IMR-90 (cell line): Measurements from ENCODE around the gene PAPSS2. TPM values are rescaled to one million over a fixed set of nuclear protein-coding genes. Genes with fewer than 3 reads are reported as not detected.

Source experiments
- ATAC-seq: fragments of 200-7000 bp; cut with Tn5 transposase; 2 replicates; pipeline ENCODE4 v1.9.1; 2020; ENCODE audit warnings: low read depth, mild to moderate bottlenecking, moderate library complexity
- BruUV-seq: library from RNA; stranded (reverse); fragments of 400-500 nt; replicated peaks from 2 replicates; lab custom pipeline; 2021; lab: Mats Ljungman, UMichigan
- CTCF ChIA-PET: fragments of 300-600 bp; formaldehyde crosslinking; extraction: SDS; loops from one replicate; lab custom pipeline; 2021; ENCODE audit warnings: antibody characterized with exemption; lab: Yijun Ruan, JAX
- POLR2A ChIA-PET: fragments of 300-600 bp; sonication (Branson Sonifier 250); formaldehyde crosslinking; loops from one replicate; lab custom pipeline; 2022; ENCODE audit warnings: antibody characterized with exemption; ENCODE audit not compliant: unreplicated experiment; lab: Charles Lee
- DNase-seq: peaks from one replicate; pipeline ENCODE4 v3.0.0; 2013
- H2AFZ ChIP-seq: replicated peaks from 2 replicates; pipeline ENCODE3; 2013; ENCODE audit warnings: low read length, mild to moderate bottlenecking; ENCODE audit not compliant: poor library complexity
- H2AK5ac ChIP-seq: 2 replicates; pipeline ENCODE4 v1.6.1; 2013; ENCODE audit warnings: low read depth, low read length, inconsistent platforms
- H2AK9ac ChIP-seq: replicated peaks from 2 replicates; pipeline ENCODE3; 2013; ENCODE audit warnings: mild to moderate bottlenecking, low read depth, low read length, moderate library complexity; ENCODE audit not compliant: poor library complexity
- H2BK120ac ChIP-seq: 2 replicates; pipeline ENCODE4 v1.6.1; 2013; ENCODE audit warnings: low read depth, low read length, inconsistent platforms
- H2BK15ac ChIP-seq: 3 replicates; pipeline ENCODE4 v1.6.1; 2013; ENCODE audit warnings: low read depth, low read length, inconsistent platforms
- H2BK20ac ChIP-seq: 2 replicates; pipeline ENCODE4 v1.6.1; 2013; ENCODE audit warnings: low read depth, mild to moderate bottlenecking, inconsistent platforms, low read length, moderate library complexity
- H2BK5ac ChIP-seq: 2 replicates; pipeline ENCODE4 v1.6.1; 2013; ENCODE audit warnings: mild to moderate bottlenecking, low read depth, low read length, inconsistent platforms; ENCODE audit not compliant: poor library complexity, severe bottlenecking
- H3K14ac ChIP-seq: replicated peaks from 2 replicates; pipeline ENCODE4 v1.6.1; 2013; ENCODE audit warnings: low read depth, low read length, inconsistent platforms
- H3K18ac ChIP-seq: 2 replicates; pipeline ENCODE4 v1.6.1; 2013; ENCODE audit warnings: low read depth, low read length, control low read depth
- H3K23ac ChIP-seq: 2 replicates; pipeline ENCODE4 v1.6.1; 2013; ENCODE audit warnings: low read depth, low read length, inconsistent platforms
- H3K27ac ChIP-seq: 2 replicates; pipeline ENCODE4 v1.5.1; 2013; ENCODE audit warnings: mild to moderate bottlenecking, control low read depth, low read length; ENCODE audit not compliant: insufficient read depth
- H3K27me3 ChIP-seq: 2 replicates; pipeline ENCODE4 v1.6.1; 2013; ENCODE audit warnings: low read length; ENCODE audit not compliant: control insufficient read depth, insufficient read depth
- H3K36me3 ChIP-seq: 2 replicates; pipeline ENCODE4 v1.6.1; 2013; ENCODE audit warnings: low read length, mixed read lengths; ENCODE audit not compliant: control insufficient read depth, insufficient read depth
- H3K4ac ChIP-seq: 2 replicates; pipeline ENCODE4 v1.6.1; 2013; ENCODE audit warnings: low read depth, low read length, inconsistent platforms
- H3K4me1 ChIP-seq: 2 replicates; pipeline ENCODE4 v1.6.1; 2013; ENCODE audit warnings: low read length, mixed read lengths; ENCODE audit not compliant: control insufficient read depth, insufficient read depth
- H3K4me2 ChIP-seq: 2 replicates; pipeline ENCODE4 v1.6.1; 2013; ENCODE audit warnings: low read depth, mild to moderate bottlenecking, control low read depth, low read length, moderate library complexity
- H3K4me3 ChIP-seq: 2 replicates; pipeline ENCODE4 v1.5.1; 2013; ENCODE audit warnings: low read depth, mild to moderate bottlenecking, control low read depth, low read length, moderate library complexity; ENCODE audit not compliant: insufficient read depth
- H3K56ac ChIP-seq: 2 replicates; pipeline ENCODE4 v1.6.1; 2013; ENCODE audit warnings: low read length, inconsistent platforms; ENCODE audit not compliant: insufficient read depth; ENCODE audit errors: extremely low read depth
- H3K79me1 ChIP-seq, 2 experiments: 2 replicates each; pipeline ENCODE4 v1.6.1; 2013; ENCODE audit warnings: low read length in 2 of 2, inconsistent platforms in 1 of 2, low read depth in 1 of 2
- H3K9ac ChIP-seq: 2 replicates; pipeline ENCODE4 v1.6.1; 2013; ENCODE audit warnings: low read depth, low read length, control low read depth
- H3K9me1 ChIP-seq: 2 replicates; pipeline ENCODE4 v1.6.1; 2013; ENCODE audit warnings: low read length, inconsistent platforms; ENCODE audit not compliant: insufficient read depth
- H3K9me3 ChIP-seq: 2 replicates; pipeline ENCODE4 v1.6.1; 2013; ENCODE audit warnings: low read length; ENCODE audit not compliant: control insufficient read depth, insufficient read depth
- H4K20me1 ChIP-seq: 2 replicates; pipeline ENCODE4 v1.6.1; 2013; ENCODE audit warnings: low read length, inconsistent platforms; ENCODE audit not compliant: insufficient read depth
- H4K5ac ChIP-seq: 2 replicates; pipeline ENCODE4 v1.6.1; 2013; ENCODE audit warnings: mild to moderate bottlenecking, low read depth, low read length, control low read depth
- H4K8ac ChIP-seq, 2 experiments: 2 replicates each; pipeline ENCODE4 v1.6.1; 2013; ENCODE audit warnings: low read depth in 2 of 2, low read length in 2 of 2, control low read depth in 1 of 2, inconsistent platforms in 1 of 2
- H4K91ac ChIP-seq: 2 replicates; pipeline ENCODE4 v1.6.1; 2013; ENCODE audit warnings: low read depth, low read length, inconsistent platforms; ENCODE audit not compliant: insufficient read depth
- BHLHE40 ChIP-seq: fragments of 150-350 bp; IDR thresholded peaks from 2 replicates; pipeline ENCODE4 v1.6.1; 2016; ENCODE audit warnings: mild to moderate bottlenecking, low read depth, low read length
- CEBPB ChIP-seq: IDR thresholded peaks from 2 replicates; pipeline ENCODE4 v1.6.1; 2012; ENCODE audit warnings: low read depth, low read length, improper control_type of control experiment
- CHD1 ChIP-seq: IDR thresholded peaks from 2 replicates; pipeline ENCODE4 v1.6.1; 2012; ENCODE audit warnings: low read depth, low read length, improper control_type of control experiment
- FOS ChIP-seq: fragments of 150-350 bp; IDR thresholded peaks from 2 replicates; pipeline ENCODE4 v1.6.1; 2016; ENCODE audit warnings: low read depth, low read length
- MAZ ChIP-seq: IDR thresholded peaks from 2 replicates; pipeline ENCODE4 v1.6.1; 2012; ENCODE audit warnings: low read depth, mild to moderate bottlenecking, low read length, improper control_type of control experiment, moderate library complexity, borderline replicate concordance
- MXI1 ChIP-seq: IDR thresholded peaks from 2 replicates; pipeline ENCODE4 v1.6.1; 2012; ENCODE audit warnings: low read depth, mild to moderate bottlenecking, low read length, moderate library complexity, borderline replicate concordance
- NFE2L2 ChIP-seq: fragments of 150-350 bp; IDR thresholded peaks from 2 replicates; pipeline ENCODE4 v1.6.1; 2016; ENCODE audit warnings: low read depth, mild to moderate bottlenecking, low read length
- RAD21 ChIP-seq: IDR thresholded peaks from 2 replicates; pipeline ENCODE4 v1.6.1; 2012; ENCODE audit warnings: low read length, improper control_type of control experiment
- RFX5 ChIP-seq: IDR thresholded peaks from 2 replicates; pipeline ENCODE4 v1.8.0; 2012; ENCODE audit warnings: low read depth, mild to moderate bottlenecking, low read length, moderate library complexity
- SMC3 ChIP-seq: fragments of 150-350 bp; IDR thresholded peaks from 2 replicates; pipeline ENCODE4 v1.6.1; 2016; ENCODE audit warnings: low read depth, mild to moderate bottlenecking, antibody characterized with exemption, low read length, moderate library complexity
- WGBS, 2 experiments: methylation state at CpG; one replicate each; pipeline versions ENCODE4 v1.1.5 to v1.1.7; 2013; ENCODE audit warnings: missing lambda C conversion rate in 2 of 2; ENCODE audit not compliant: insufficient read length in 1 of 2; ENCODE audit errors: extremely low coverage in 2 of 2; 5-methylcytosine and 5-hydroxymethylcytosine counted together
- dilution Hi-C: fragments of 300-500 bp; cut with HindIII; formaldehyde crosslinking; loops from one replicate; pipeline ENCODE4 v1.14.3; 2018; ENCODE audit warnings: low sequenced_read_pairs; ENCODE audit not compliant: unreplicated experiment
- in situ Hi-C: fragments of 300-500 bp; cut with MboI; formaldehyde crosslinking; loops from 3 replicates; pipeline ENCODE4 v1.14.3; 2019; ENCODE audit warnings: low sequenced_read_pairs, inconsistent platforms, mixed read lengths
- intact Hi-C: fragments of 100-400 bp; cut with micrococcal nuclease; formaldehyde crosslinking; loops from 2 replicates; pipeline ENCODE4 v1.10.0; 2022
- polyA plus RNA-seq, 3 experiments: library from polyadenylated mRNA; depleted of rRNA; stranded (reverse); fragments of >200 nt; gene quantifications; 2 replicates each; pipeline ENCODE4 v1.2.3, GENCODE V29; 2012; ENCODE audit warnings: low replicate concordance in 1 of 3
- total RNA-seq: library from RNA; depleted of rRNA; stranded (reverse); fragments of >200 nt; gene quantifications from 2 replicates; pipeline ENCODE4 v1.2.3, GENCODE V29; 2012
- TF ChIP-seq, protein P1 (sequence below): fragments of 150-350 bp; IDR thresholded peaks from 2 replicates; pipeline ENCODE4 v1.6.1; 2017; ENCODE audit warnings: mild to moderate bottlenecking, antibody characterized with exemption, low read length, low read depth
- TF ChIP-seq, protein P2 (sequence below): fragments of 150-350 bp; IDR thresholded peaks from 2 replicates; pipeline ENCODE4 v1.6.1; 2016; ENCODE audit warnings: low read depth, mild to moderate bottlenecking, low read length, moderate library complexity, borderline replicate concordance

Gene PAPSS2
- total and polyA plus RNA-seq, 2 of the 4 experiments (the other 2 are of a cell fraction) = 55.0 to 63.3 TPM

GRCh38 chr10:87625661-87626060 is 34.0 kb upstream of the PAPSS2 start:
- Histone ChIP-seq H3K27me3 (peaks cover 6% of the 10 kb centered on the region), H2AK9ac (no peak overlapping the region), H3K23ac (no peak overlapping the region), H3K9ac (no peak overlapping the region), H3K79me1 (no peaks in the 10 kb centered on the region), H3K27ac (no peak overlapping the region), H3K4me2 (no peak overlapping the region), H3K56ac (no peak overlapping the region), H4K91ac (no peak overlapping the region), H3K4me3 (no peak overlapping the region), H3K14ac (no peak overlapping the region), H3K36me3 (no peaks in the 10 kb centered on the region), H2BK120ac (no peak overlapping the region), H4K8ac (no peak overlapping the region), H2BK15ac (no peak overlapping the region), H3K9me1 (no peaks in the 10 kb centered on the region), H4K20me1 (no peaks in the 10 kb centered on the region), H2AK5ac (no peak overlapping the region), H3K18ac (no peak overlapping the region), H4K5ac (no peak overlapping the region), H3K9me3 (no peaks in the 10 kb centered on the region), H3K4me1 (no peaks in the 10 kb centered on the region), H2AFZ (no peak overlapping the region), H2BK20ac (no peak overlapping the region), H3K4ac (no peak overlapping the region), H2BK5ac (no peak overlapping the region)
- dilution Hi-C loops = no loop called here
- POLR2A ChIA-PET = no interaction called here
- in situ Hi-C loops = no loop called here
- no TSS peak for BruUV-seq
- no peak for DNase-seq
- ATAC-seq = no peak
- CTCF ChIA-PET = interaction anchor here (0.8 kb wide), 1 partner anchor 18 kb away, joined by 8 read pairs; no protein-coding TSS in a partner anchor
- no CpG with 5 or more reads among the region's 1 CpG for WGBS, 2 experiments
- TF ChIP-seq BHLHE40 (no peak), MAZ (no peak), CHD1 (no peak), MXI1 (no peak), FOS (no peak), RAD21 (no peak), NFE2L2 (no peak), RFX5 (no peak), CEBPB (no peak), SMC3 (no peak)
- TF ChIP-seq, protein P1, sequence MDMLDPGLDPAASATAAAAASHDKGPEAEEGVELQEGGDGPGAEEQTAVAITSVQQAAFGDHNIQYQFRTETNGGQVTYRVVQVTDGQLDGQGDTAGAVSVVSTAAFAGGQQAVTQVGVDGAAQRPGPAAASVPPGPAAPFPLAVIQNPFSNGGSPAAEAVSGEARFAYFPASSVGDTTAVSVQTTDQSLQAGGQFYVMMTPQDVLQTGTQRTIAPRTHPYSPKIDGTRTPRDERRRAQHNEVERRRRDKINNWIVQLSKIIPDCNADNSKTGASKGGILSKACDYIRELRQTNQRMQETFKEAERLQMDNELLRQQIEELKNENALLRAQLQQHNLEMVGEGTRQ = no peak
- TF ChIP-seq, protein P2, sequence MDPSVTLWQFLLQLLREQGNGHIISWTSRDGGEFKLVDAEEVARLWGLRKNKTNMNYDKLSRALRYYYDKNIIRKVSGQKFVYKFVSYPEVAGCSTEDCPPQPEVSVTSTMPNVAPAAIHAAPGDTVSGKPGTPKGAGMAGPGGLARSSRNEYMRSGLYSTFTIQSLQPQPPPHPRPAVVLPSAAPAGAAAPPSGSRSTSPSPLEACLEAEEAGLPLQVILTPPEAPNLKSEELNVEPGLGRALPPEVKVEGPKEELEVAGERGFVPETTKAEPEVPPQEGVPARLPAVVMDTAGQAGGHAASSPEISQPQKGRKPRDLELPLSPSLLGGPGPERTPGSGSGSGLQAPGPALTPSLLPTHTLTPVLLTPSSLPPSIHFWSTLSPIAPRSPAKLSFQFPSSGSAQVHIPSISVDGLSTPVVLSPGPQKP = no peak
- intact Hi-C loops = no loop called here
